ENCODE data around the gene SETBP1.

The SETBP1 gene

GRCh38 chr18:44731530-44732237, 51.0 kb downstream of the SETBP1 start:
- no peak for DNase-seq (ENCODE audit: low read depth in 2 of 2)

- DNase-seq (ENCODE audit: low read depth in 2 of 2): no peak
Measured at GRCh38 chr18:44732238-44732563, 51.5 kb downstream of the SETBP1 start.

- DNase-seq (ENCODE audit: low read depth in 2 of 2): no peak
Measured at GRCh38 chr18:44732599-44732998, 51.9 kb downstream of the SETBP1 start.

- peak in 1 of 2 experiments; percentile 36 for DNase-seq (ENCODE audit: low read depth in 2 of 2)
Measured at GRCh38 chr18:44733069-44733753, 52.5 kb downstream of the SETBP1 start.

DNA sequence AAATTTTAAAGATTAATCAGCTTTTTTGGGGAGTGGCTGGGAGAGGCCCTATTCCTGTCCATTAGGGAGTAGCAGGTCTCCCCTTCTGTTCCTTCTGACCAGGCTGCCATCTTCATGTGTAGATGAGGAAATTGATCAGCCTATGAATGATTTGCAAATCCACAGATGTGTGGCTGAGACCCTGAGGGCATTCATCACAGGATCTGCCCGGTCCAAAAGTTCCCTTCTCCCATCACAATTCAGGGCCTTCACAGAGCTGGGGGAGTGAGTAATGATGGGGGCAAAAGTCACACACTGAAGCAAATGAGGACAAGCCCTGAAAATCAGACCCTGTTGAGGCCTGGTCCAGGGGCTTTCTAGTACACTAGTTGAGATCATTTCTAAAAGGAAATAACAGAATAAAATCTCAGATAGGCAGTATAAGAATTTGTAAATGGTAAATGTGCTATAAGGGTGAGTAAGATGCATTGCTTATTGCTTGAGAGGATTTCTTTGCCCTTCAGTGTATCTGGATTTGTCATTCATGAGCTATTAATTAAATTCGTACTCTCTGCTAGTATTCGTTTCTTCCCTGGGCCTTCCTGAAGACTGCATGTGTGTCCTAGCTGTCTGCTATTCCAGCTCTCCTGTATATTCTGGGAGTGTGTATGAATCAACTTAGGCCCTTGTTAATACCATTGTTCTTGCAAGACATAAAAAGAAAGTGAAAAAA, 53.2 kb downstream of the SETBP1 start:
- no peak for DNase-seq (ENCODE audit: low read depth in 2 of 2)

- no peak for DNase-seq (ENCODE audit: low read depth in 2 of 2)
Measured at GRCh38 chr18:44735096-44735495, 54.4 kb downstream of the SETBP1 start.

DNA sequence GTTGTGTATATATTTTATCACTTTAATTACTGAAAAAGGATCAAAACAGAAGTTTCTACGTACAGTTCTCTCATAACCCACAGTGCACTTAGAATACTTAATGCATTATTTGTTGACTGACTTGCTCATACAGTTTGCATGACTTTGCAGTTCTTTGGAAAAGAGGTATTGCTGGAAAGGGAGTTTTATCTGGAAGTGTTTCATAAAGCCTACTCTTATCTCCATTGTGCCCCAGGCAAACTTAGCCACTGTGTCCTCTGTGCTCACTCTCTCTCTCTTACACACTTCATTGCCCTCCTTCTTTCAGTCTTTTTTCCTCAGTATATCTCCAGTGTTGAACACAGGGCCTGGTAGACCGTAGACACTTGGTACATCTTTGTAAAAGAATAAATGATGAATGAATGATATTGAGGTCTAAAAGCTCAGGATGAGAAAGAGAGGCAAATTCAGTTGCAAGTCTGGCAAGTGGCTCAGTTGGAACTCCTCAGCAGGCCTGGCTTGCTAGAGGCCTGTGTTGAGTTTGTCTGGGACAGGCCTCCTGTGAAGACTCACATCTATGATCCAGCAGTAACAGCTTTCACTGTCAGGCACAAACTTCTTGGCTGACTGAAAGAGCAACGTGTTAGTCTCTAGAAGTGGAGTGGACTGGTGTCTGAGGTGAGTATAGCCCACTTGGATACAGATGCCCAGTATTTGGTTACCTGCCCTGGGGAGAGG, 56.1 kb downstream of the SETBP1 start:
- no peak for DNase-seq (ENCODE audit: low read depth in 2 of 2)

GRCh38 chr18:44737623-44738022, 56.9 kb downstream of the SETBP1 start:
- no peak for DNase-seq (ENCODE audit: low read depth in 2 of 2)

- DNase-seq (ENCODE audit: low read depth in 2 of 2): no peak
Measured at GRCh38 chr18:44740000-44740399, 59.3 kb downstream of the SETBP1 start.

DNA sequence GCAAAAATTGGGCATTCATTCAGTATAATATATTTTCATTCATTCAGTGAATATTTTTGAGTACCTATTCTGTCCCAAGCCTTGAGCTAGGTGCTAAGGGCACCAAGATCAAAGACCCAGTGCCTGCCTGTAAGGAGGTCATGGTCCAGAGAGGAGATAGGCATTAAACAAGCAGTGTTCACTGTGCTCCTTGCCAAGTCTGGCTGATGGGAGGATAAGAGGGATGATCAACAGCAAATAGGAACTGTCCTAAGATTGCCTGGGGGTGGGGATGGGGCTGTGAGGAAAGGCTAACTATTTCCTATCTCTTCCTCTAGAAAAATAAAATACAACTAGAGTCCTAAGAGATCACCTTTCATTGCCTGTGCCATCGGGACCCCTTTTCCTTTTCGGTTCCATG, 60.4 kb downstream of the SETBP1 start:
- no peak for DNase-seq (ENCODE audit: low read depth in 2 of 2)

- no peak for DNase-seq (ENCODE audit: low read depth in 2 of 2)
Measured at GRCh38 chr18:44741511-44741910, 60.8 kb downstream of the SETBP1 start.

GRCh38 chr18:44742126-44742525, 61.4 kb downstream of the SETBP1 start:
- DNase-seq (ENCODE audit: low read depth in 2 of 2): no peak

- no peak for DNase-seq (ENCODE audit: low read depth in 2 of 2)
Measured at GRCh38 chr18:44742718-44743311, 62.1 kb downstream of the SETBP1 start.

DNA sequence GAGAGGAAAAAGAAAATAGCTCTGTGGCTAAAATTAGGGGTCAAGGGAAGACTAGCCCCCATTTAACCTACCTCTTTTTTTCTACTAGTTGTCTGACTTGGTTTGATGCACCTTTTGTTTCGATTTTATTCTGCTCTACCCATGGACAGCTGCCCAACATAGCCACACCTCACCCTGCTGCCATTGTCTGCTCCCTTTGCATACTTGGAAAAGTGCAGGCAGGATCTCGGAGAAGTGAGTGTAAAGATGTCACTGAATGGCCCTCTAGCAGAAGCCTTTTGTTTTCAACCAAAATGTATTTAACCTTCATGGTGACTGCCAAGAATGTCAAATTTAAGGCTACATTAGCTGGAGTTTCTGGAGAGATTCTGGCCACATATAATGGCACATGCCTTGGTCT, 62.9 kb downstream of the SETBP1 start:
- DNase-seq (ENCODE audit: low read depth in 2 of 2): no peak

DNA sequence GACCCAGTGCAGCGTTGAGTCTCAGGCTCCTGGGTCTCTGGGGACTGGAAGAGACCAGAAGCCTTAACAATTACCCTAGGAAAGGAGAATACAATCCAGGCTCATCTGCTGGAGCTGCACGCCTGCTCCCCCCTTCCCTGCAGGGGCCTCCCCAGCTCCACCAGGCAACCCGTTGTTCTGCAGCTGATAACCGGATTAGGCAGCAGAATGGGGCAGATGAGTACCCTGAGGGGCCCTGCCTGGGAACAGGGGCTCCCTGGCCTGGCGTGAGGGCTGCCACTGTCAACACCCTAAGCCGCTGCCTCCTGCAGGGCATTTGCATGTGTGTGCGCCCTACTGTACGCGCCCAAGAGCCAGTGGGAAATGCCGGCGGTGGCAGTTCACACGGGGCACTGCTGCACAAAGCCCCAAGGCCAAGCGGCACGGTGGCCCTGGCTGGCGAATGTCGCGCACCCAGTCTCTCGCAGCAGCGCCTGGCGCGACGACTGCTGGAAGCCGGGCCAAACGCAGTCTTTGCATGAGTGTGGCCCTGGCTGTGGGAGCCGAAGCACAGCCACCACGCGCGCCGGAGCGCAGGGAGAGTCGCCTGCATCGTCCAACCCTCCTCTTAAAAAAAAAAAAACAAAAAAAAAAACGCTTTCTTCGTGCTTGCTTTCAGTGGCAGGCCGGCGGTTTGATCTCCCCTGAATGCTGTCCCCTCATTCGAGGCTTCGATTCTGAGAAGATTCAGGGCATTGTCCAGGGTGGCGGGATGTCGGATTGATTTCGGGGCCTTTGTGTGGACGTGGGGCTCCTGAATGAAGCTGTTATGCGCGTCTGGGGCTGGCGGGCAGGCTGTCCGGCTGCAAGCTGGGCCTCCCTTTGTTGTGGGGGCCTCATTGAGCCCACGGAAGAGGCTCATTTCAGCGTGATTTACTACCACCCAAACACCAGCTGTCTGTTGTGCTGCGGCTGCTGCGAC, 63.8 kb downstream of the SETBP1 start:
- DNase-seq (ENCODE audit: low read depth in 2 of 2): no peak

- no peak for DNase-seq (ENCODE audit: low read depth in 2 of 2)
Measured at GRCh38 chr18:44747157-44747556, 66.5 kb downstream of the SETBP1 start.

- no peak for DNase-seq (ENCODE audit: low read depth in 2 of 2)
Measured at GRCh38 chr18:44748582-44748981, 67.9 kb downstream of the SETBP1 start.

- DNase-seq (ENCODE audit: low read depth in 2 of 2): no peak
Measured at GRCh38 chr18:44750774-44751173, 70.1 kb downstream of the SETBP1 start.

DNA sequence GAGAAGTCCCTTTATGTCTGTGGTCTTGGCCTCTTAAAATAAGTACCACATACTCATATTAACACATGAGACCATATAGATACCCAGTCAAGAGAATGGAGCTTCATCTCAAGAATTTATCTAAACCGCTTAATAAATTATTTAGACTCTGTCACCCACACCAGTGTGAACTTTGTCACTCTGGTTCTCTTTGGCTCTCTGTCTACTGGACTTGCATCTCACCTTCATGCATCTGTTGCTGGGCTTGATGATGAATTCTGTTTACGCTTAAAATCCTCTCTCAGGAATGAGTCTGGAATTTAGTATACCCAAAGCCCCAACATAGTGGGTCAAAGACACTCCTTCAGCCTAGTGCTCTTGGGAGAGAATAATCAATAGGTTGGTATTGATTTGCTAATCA, 73.9 kb downstream of the SETBP1 start:
- DNase-seq (ENCODE audit: low read depth in 2 of 2): no peak

DNA sequence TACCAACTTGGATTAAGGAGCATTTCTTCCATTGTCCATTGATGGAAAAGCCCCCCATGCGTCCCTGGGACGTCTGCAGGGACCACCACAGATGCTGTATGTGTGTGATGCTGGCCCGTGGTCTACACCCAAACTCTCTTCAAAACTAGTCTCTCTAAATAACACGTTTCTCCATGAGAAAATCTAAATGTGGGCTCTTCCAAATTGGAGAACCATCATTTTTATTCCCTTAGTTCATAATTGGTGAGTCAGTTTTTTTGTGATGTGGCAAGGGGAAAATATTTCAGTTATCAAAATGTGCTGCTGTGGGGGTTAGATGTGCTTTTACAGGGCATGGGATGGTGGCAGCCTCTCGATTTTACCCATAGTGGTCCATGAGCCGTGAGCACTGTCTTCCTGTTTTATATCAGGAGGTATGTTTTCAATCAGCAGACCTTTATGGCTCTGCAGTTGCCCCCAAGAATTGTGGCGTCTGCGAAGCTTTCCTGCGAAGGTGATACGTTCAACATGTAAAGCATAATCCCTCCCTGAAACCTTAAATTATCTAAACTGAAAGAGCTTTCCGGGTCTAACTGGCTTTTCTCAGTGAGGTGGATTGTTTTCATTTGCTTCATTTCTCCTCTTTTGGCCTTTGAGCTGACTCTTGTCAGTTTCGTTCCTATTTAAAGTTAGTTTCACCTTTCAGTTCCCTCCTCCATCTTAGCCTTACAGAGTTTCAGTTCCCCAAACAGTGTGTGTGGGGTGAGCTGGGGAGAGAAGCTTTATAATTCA, 78.4 kb downstream of the SETBP1 start:
- DNase-seq (ENCODE audit: low read depth in 2 of 2): peak; percentile 14 to 50
